ENCODE data around the gene FXN.

DNA sequence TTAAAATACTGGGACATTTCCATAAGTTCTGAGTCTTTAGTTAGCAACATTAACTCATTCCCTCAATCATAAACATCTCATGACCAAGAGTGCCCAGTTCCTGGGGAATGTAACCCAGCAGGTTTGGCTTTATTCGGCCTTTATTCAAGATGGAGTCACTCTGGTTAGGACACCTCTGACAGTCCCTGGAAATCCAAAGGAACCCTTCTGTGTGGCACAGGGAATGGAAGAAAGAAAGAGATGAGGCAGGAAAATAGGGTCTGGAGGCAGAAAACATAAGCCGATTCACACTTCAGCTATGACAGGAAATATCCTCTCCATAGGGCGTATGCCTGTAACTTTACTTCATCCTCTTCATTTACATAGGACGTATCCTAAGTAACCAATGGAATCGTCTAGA, 53.5 kb downstream of the FXN start:
- TF ChIP-seq, protein P1, sequence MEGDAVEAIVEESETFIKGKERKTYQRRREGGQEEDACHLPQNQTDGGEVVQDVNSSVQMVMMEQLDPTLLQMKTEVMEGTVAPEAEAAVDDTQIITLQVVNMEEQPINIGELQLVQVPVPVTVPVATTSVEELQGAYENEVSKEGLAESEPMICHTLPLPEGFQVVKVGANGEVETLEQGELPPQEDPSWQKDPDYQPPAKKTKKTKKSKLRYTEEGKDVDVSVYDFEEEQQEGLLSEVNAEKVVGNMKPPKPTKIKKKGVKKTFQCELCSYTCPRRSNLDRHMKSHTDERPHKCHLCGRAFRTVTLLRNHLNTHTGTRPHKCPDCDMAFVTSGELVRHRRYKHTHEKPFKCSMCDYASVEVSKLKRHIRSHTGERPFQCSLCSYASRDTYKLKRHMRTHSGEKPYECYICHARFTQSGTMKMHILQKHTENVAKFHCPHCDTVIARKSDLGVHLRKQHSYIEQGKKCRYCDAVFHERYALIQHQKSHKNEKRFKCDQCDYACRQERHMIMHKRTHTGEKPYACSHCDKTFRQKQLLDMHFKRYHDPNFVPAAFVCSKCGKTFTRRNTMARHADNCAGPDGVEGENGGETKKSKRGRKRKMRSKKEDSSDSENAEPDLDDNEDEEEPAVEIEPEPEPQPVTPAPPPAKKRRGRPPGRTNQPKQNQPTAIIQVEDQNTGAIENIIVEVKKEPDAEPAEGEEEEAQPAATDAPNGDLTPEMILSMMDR (conservative IDR thresholded peaks at IDR 0.05; ENCODE audit: low read depth, low read length) = no peak
- TF ChIP-seq EZH2phosphoT487 (IDR thresholded peaks at IDR 0.05; ENCODE audit: borderline replicate concordance, low read length) = no peak
- no peak for TF ChIP-seq EZH2 (IDR thresholded peaks at IDR 0.05; ENCODE audit: low read length, unreplicated experiment)
